ENCODE measurements around the gene ENPP1.

The ENPP1 gene

GRCh38 chr6:131931063-131931750 lies 123.4 kb downstream of the ENPP1 start:
- Mint-ChIP-seq H3K27me3 (ENCODE audit: low read depth) (no peaks in the 10 kb centered on the region), H3K4me1 (peaks cover 39% of the 10 kb centered on the region), H3K36me3 (ENCODE audit: low read depth) (no peaks in the 10 kb centered on the region), H3K27ac (peak overlapping the region; percentile 30 to 61 (median 38)), H3K4me3 (no peak overlapping the region), H3K9me3 (no peaks in the 10 kb centered on the region)
- TF ChIP-seq, protein P1, sequence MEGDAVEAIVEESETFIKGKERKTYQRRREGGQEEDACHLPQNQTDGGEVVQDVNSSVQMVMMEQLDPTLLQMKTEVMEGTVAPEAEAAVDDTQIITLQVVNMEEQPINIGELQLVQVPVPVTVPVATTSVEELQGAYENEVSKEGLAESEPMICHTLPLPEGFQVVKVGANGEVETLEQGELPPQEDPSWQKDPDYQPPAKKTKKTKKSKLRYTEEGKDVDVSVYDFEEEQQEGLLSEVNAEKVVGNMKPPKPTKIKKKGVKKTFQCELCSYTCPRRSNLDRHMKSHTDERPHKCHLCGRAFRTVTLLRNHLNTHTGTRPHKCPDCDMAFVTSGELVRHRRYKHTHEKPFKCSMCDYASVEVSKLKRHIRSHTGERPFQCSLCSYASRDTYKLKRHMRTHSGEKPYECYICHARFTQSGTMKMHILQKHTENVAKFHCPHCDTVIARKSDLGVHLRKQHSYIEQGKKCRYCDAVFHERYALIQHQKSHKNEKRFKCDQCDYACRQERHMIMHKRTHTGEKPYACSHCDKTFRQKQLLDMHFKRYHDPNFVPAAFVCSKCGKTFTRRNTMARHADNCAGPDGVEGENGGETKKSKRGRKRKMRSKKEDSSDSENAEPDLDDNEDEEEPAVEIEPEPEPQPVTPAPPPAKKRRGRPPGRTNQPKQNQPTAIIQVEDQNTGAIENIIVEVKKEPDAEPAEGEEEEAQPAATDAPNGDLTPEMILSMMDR (IDR thresholded peaks at IDR 0.05; ENCODE audit: unreplicated experiment in 3 of 3): no peak

GRCh38 chr6:131936156-131936555 lies 128.3 kb downstream of the ENPP1 start:
- no peaks in the 10 kb centered on the region for H3K9me3 Mint-ChIP-seq
- peaks cover 46% of the 10 kb centered on the region for H3K4me1 Mint-ChIP-seq
- no peak overlapping the region for H3K4me3 Mint-ChIP-seq
- no peak overlapping the region for H3K27ac Mint-ChIP-seq
- H3K27me3 Mint-ChIP-seq (ENCODE audit: low read depth): no peaks in the 10 kb centered on the region
- no peaks in the 10 kb centered on the region for H3K36me3 Mint-ChIP-seq (ENCODE audit: low read depth)
- TF ChIP-seq, protein P1 (IDR thresholded peaks at IDR 0.05; ENCODE audit: unreplicated experiment in 3 of 3): no peak

DNA sequence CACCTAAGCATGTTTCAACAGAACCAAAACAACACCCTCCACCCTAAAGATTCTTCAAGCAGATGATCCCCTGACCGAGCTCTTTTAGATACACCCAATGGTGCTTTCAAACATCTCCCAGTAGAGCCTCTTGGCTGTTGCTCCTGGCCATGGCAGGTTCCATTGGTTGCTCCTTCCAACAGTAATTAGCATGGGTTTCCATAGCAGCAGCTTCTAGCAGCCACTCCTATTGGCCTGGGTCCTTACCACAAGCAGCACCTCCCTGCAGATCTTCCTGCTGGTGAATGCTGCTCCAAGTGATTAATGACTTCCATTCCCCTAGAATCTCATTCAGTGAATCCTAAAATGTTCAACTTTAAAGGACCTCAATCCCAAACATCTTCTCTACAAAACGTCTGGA lies 129.4 kb downstream of the ENPP1 start:
- no peak overlapping the region for H3K4me3 Mint-ChIP-seq
- H3K9me3 Mint-ChIP-seq: no peaks in the 10 kb centered on the region
- H3K27ac Mint-ChIP-seq: peak overlapping the region; percentile 81 to 95 (median 85)
- H3K27me3 Mint-ChIP-seq (ENCODE audit: low read depth): no peaks in the 10 kb centered on the region
- TF ChIP-seq, protein P1 (IDR thresholded peaks at IDR 0.05; ENCODE audit: unreplicated experiment in 3 of 3): no peak
- H3K36me3 Mint-ChIP-seq (ENCODE audit: low read depth): no peaks in the 10 kb centered on the region
- H3K4me1 Mint-ChIP-seq: peaks cover 35% of the 10 kb centered on the region

- H3K4me1 Mint-ChIP-seq: peaks cover 29% of the 10 kb centered on the region
- peak overlapping the region in 1 of 3 experiments; percentile 24 for H3K4me3 Mint-ChIP-seq
- peak overlapping the region; percentile 81 to 95 (median 85) for H3K27ac Mint-ChIP-seq
- no peaks in the 10 kb centered on the region for H3K9me3 Mint-ChIP-seq
- no peaks in the 10 kb centered on the region for H3K36me3 Mint-ChIP-seq (ENCODE audit: low read depth)
- TF ChIP-seq, protein P1 (IDR thresholded peaks at IDR 0.05; ENCODE audit: unreplicated experiment in 3 of 3): no peak
- H3K27me3 Mint-ChIP-seq (ENCODE audit: low read depth): no peaks in the 10 kb centered on the region
These were observed 130.1 kb downstream of the ENPP1 start for GRCh38 chr6:131937703-131938631.
